ENCODE results near the gene DEGS2. TPM values are rescaled to one million over a fixed set of nuclear protein-coding genes. Genes with fewer than 3 reads are reported as not detected.

The DEGS2 gene
- total and polyA plus RNA-seq, 2 experiments from 2014 or later: 0.63 to 2.2 TPM

DNA sequence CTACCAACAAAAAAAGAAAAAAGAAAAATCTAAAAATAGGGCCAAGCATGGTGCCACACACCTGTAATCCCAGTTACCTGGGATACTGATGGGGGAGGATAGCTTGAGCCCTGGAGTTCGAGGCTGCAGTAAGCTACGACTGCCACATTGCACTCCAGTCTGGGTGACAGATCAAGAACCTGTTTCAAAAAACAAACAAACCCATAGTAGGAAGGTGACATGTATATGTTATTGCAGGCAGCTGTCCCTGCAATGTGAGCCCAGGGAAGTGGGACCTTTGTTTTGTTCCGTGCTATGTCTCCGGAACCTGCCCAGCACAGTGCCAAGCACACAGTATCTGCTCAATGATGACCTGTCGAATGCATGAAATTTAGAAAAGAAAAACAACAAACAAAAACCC lies 42.3 kb upstream of the DEGS2 start:
- DNase-seq (ENCODE audit: low spot score): no peak
- H3F3A ChIP-seq (replicated peaks; ENCODE audit: low read depth): 0 out of 2 replicates have a peak, but pooled peaks cover 4% of the 10 kb centered on the region
- peaks cover 11% of the 10 kb centered on the region for H3K4me1 ChIP-seq (ENCODE audit: insufficient read depth)
- no peak for ATAC-seq
- no peaks in the 10 kb centered on the region for H3K9me2 ChIP-seq (ENCODE audit: insufficient read depth)
- Mint-ChIP-seq H3K27ac (no peak overlapping the region), H3K36me3 (ENCODE audit: low read depth) (no peaks in the 10 kb centered on the region), H3K9me3 (no peaks in the 10 kb centered on the region), H3K27me3 (ENCODE audit: insufficient read depth, low read depth, poor library complexity) (peaks cover 7% of the 10 kb centered on the region), H3K4me3 (no peak overlapping the region), H3K4me1 (peaks cover 4% of the 10 kb centered on the region; the same call in 2 of the 3 replicates)
- H2AFZ ChIP-seq: no peak overlapping the region
- H3K4me2 ChIP-seq: no peak overlapping the region
- TF ChIP-seq POLR2AphosphoS5 (IDR thresholded peaks at IDR 0.05; ENCODE audit: low read depth): no peak
- no peak for TF ChIP-seq EZH2phosphoT487 (IDR thresholded peaks at IDR 0.05; ENCODE audit: unreplicated experiment)
- TF ChIP-seq JUNB (IDR thresholded peaks at IDR 0.05; ENCODE audit: unreplicated experiment): no peak
- no peak for TF ChIP-seq ZNF462 (CRISPR knock-in tag; IDR thresholded peaks at IDR 0.05)
- TF ChIP-seq CREB1 (CRISPR knock-in tag; IDR thresholded peaks at IDR 0.05; ENCODE audit: low read depth): no peak
- no peak for TF ChIP-seq ZNF114 (CRISPR knock-in tag; IDR thresholded peaks at IDR 0.05)
- TF ChIP-seq STAT1 (IDR thresholded peaks at IDR 0.05; ENCODE audit: unreplicated experiment): no peak
- TF ChIP-seq ETS1 (IDR thresholded peaks at IDR 0.05): no peak
- TF ChIP-seq, protein P1, sequence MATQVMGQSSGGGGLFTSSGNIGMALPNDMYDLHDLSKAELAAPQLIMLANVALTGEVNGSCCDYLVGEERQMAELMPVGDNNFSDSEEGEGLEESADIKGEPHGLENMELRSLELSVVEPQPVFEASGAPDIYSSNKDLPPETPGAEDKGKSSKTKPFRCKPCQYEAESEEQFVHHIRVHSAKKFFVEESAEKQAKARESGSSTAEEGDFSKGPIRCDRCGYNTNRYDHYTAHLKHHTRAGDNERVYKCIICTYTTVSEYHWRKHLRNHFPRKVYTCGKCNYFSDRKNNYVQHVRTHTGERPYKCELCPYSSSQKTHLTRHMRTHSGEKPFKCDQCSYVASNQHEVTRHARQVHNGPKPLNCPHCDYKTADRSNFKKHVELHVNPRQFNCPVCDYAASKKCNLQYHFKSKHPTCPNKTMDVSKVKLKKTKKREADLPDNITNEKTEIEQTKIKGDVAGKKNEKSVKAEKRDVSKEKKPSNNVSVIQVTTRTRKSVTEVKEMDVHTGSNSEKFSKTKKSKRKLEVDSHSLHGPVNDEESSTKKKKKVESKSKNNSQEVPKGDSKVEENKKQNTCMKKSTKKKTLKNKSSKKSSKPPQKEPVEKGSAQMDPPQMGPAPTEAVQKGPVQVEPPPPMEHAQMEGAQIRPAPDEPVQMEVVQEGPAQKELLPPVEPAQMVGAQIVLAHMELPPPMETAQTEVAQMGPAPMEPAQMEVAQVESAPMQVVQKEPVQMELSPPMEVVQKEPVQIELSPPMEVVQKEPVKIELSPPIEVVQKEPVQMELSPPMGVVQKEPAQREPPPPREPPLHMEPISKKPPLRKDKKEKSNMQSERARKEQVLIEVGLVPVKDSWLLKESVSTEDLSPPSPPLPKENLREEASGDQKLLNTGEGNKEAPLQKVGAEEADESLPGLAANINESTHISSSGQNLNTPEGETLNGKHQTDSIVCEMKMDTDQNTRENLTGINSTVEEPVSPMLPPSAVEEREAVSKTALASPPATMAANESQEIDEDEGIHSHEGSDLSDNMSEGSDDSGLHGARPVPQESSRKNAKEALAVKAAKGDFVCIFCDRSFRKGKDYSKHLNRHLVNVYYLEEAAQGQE (IDR thresholded peaks at IDR 0.05; ENCODE audit: unreplicated experiment): no peak
- no peak for TF ChIP-seq ZNF331 (CRISPR knock-in tag; IDR thresholded peaks at IDR 0.05; ENCODE audit: low read depth)
- no peak for TF ChIP-seq NANOG (IDR thresholded peaks at IDR 0.05; ENCODE audit: borderline replicate concordance)
- no peak for TF ChIP-seq CTCF (conservative IDR thresholded peaks at IDR 0.05; ENCODE audit: low read depth in 2 of 2)
- TF ChIP-seq EZH2 (IDR thresholded peaks at IDR 0.05; ENCODE audit: low read depth, unreplicated experiment): no peak
- no peaks in the 10 kb centered on the region for H3K36me3 ChIP-seq (ENCODE audit: insufficient read depth)
- no peak overlapping the region for H3K4me3 ChIP-seq
- H3K27ac ChIP-seq (ENCODE audit: low read depth): no peak overlapping the region
- no peaks in the 10 kb centered on the region for H4K20me1 ChIP-seq (replicated peaks; ENCODE audit: insufficient read depth)
- H3K79me2 ChIP-seq (replicated peaks; ENCODE audit: insufficient read depth): no peaks in the 10 kb centered on the region
- no peaks in the 10 kb centered on the region for H3K27me3 ChIP-seq (ENCODE audit: insufficient read depth)
